Raji (cell line): ENCODE results near the gene GGCT.

Experiments
- POLR2A ChIP-seq: IDR thresholded peaks from 2 replicates; pipeline ENCODE4 v1.6.1; 2011; ENCODE audit warnings: low read depth, low read length, control low read depth; ENCODE audit not compliant: insufficient read depth

The GGCT gene

GRCh38 chr7:30524545-30524944 lies 19.9 kb upstream of the GGCT start:
- no peak for TF ChIP-seq POLR2A

GRCh38 chr7:30523466-30523865 lies 18.8 kb upstream of the GGCT start:
- TF ChIP-seq POLR2A: no peak

- TF ChIP-seq POLR2A: no peak
Observed at GRCh38 chr7:30522159-30522558, 17.5 kb upstream of the GGCT start.

- TF ChIP-seq POLR2A: no peak
Observed at GRCh38 chr7:30521532-30521931, 16.9 kb upstream of the GGCT start.

GRCh38 chr7:30519122-30519521 lies 14.5 kb upstream of the GGCT start:
- no peak for TF ChIP-seq POLR2A

GRCh38 chr7:30515761-30516160 lies 11.1 kb upstream of the GGCT start:
- TF ChIP-seq POLR2A: no peak

- TF ChIP-seq POLR2A: no peak
Observed at GRCh38 chr7:30514776-30515175, 10.1 kb upstream of the GGCT start.

- no peak for TF ChIP-seq POLR2A
Observed at GRCh38 chr7:30514177-30514576, 9.5 kb upstream of the GGCT start.

GRCh38 chr7:30513762-30514161 lies 9.1 kb upstream of the GGCT start:
- no peak for TF ChIP-seq POLR2A

GRCh38 chr7:30511973-30512662 lies 7.5 kb upstream of the GGCT start:
- no peak for TF ChIP-seq POLR2A

GRCh38 chr7:30511494-30511893 lies 6.9 kb upstream of the GGCT start:
- no peak for TF ChIP-seq POLR2A

- TF ChIP-seq POLR2A: no peak
Observed at GRCh38 chr7:30510124-30511075, 5.8 kb upstream of the GGCT start.

- TF ChIP-seq POLR2A: no peak
Observed at GRCh38 chr7:30505174-30505697, 607 bp upstream of the GGCT start.

- no peak for TF ChIP-seq POLR2A
Observed at GRCh38 chr7:30503274-30504212, 1.1 kb downstream of the GGCT start.

- TF ChIP-seq POLR2A: no peak
Observed at GRCh38 chr7:30502470-30503251, 2.0 kb downstream of the GGCT start.

GRCh38 chr7:30501264-30501663 lies 3.4 kb downstream of the GGCT start:
- no peak for TF ChIP-seq POLR2A
